HG03196 (cell line): Measurements from ENCODE around the gene MARCHF10.

Experiments used
- ATAC-seq: cut with Tn5 transposase; IDR thresholded peaks from one replicate; pipeline ENCODE4 v1.9.1; 2021; ENCODE audit not compliant: unreplicated experiment

Gene MARCHF10

DNA sequence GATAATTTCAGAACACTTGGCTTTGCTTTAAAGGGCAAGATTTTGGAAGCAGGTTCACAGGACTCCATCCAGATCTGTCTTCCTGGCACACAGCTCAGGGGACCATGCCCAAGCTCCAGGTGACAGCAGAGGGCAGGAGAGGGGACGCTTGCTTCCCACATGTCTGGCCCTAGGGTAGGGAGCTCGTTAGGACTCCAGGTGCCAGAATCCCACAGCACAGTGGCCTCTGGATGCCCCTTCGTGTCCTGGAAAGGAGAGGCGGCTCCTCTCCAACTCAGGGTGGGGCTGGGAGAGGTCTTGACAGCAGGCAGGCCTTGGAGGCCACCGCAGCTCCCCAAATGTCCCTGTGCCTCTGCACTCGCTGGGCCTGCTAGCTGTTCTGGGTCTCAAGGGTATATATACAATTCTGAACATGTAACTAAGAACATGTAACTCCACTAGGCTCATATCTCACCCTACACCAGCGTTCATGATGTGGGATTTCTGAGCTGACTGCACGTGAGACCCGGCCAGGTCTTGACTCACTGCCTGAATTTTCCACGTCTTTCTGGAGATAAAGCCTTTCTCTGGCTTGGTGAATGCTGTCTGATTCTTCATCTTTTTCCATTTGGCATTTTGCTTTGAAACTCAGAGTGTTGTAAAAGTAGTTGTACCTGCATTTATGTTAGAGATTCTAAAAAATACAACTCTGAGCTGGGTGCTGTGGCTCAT lies 52.8 kb downstream of the MARCHF10 start:
- ATAC-seq = no peak

DNA sequence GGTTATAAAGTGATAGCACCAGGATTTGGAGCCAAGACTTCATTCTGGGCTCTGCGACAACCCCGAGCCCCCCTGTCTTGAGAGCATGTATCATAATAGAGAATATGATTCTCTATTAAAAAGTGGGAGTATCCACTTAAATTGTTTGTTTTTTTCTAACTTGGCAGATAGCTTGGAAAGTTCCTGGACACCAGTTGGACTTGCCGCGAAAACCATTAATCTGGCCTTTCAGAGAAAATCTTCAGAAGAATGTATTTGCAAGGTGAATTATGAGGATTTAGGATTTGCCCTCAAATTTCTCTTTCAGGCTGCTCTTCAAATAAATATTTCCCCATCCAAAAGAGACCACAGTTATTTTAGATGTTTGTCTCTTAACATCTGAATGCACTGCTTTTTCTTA lies 53.5 kb downstream of the MARCHF10 start:
- no peak for ATAC-seq

DNA sequence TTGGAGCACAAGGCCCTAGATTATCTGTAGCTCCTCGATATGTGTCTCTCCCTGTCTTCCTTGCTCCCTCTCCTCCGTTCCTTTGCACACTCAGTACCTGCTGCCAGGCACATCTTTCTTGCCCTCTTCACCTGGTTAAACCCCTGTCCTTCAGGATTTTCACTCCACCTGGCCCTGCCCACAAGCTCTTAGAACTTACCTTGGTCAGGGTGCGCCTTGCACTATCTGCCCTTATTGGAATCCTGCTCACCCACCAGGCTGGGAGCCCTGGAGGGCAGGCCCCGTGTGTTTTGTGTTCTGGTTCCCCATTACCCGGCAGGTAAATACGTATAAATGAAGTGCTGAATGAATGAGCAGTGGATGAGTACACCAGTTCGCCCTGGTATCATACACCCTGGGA lies 54.6 kb downstream of the MARCHF10 start:
- ATAC-seq = no peak

DNA sequence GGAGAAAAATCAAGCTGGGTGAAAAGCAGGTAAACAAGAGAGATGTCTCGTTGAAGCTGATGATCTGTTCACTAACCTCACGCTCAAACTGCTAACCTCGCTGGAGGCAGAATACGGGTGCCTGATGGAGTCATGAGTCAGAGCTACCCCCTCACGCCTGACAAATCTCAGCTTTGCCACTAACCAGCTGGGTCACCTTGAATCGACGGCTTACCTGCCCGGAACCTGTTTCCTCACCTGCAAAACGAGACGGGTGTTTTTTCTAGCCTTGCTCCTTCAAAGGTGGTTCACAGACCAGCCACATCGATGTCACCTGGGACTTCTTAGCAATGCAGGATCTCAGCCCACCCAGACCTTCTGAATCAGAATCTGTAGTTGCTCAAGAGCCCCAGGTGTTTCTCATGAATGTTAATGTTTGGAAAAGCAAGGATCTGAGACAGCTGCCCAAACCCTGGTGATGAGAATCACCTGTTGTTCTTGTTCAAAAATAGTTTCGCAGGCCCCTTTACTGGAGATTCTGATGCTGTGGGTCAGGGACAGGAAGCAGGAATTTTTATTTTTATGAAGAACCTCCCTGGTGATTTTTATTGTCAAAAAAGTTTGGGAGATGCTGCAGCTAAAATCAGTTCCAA lies 56.9 kb downstream of the MARCHF10 start:
- no peak for ATAC-seq

DNA sequence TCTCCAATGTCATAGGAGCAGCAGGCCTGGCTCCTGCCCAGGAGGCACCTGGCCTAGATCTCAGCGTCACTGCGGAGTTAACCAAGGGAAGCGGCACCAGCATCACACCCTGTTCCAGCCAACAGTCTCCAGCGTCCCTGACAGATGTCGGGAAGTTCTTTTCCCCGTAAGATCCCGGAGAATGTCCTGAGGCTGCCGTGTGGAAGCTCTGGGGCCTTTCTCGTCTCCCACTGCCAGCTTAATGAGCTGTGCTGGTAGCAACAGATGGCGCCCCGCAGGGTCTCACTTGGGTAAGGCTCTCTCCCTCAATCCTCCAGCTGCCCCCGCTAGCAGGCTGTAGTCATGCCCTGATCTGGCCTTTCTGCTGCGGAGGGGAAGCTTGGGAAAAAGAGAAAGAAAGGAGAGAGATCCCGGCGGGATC lies 57.5 kb downstream of the MARCHF10 start:
- no peak for ATAC-seq

DNA sequence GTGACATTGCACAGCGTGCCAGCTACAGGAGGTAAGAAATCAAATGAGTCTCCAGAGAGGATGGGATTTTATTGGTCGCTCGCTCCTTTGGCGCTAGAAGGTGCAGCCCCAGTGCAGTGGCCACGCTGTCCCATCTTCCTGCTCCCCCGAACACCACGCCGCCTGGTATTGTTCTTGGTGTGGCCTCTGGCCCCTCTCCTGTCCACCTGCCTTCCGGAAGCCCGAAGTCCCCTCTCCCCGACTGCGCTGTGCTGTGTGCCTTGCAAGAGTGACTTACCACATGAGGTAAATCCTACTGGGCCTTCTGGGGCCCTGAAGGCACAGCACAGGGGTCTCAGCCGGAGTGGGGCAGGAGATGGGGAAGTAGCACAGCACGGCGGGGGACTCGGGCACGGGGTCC lies 58.2 kb downstream of the MARCHF10 start:
- no peak for ATAC-seq

DNA sequence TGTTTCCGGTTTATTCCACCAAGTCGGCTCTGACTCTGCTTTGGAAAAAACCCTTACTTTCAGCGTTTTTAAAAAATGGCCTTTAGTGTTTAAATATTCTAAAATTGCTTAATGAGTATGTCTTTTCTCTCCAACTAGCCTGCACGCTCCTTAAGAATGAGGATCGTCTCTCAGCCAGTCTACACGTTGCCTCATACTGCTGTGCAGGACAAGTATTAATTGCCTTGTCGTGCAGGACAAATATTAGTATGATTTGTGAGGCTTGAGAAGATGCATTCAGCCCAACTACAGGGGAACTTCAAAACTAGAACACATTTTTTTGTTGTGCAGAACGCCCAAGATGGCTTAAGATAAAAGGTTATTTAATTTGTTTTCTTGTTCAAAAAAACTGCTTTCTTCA lies 61.2 kb downstream of the MARCHF10 start:
- no peak for ATAC-seq

DNA sequence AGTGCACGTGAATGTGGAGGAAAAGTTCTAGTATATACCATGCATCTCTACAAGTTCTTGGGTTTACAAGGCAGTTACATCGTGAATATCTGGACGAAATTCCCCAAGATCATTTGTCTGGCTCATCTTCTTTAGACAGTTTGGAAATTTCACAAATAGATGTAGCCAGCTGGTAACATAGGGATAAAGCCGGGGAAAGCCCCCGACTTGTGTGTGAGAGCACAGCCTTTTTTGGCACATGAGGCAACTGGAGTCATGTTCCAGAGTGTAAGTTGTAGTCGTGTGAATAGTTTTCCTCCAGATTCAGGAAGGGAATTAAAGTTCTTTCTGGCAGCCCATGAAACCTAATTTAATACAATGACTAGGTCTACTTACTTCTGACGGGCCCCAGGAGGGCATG lies 62.3 kb downstream of the MARCHF10 start:
- no peak for ATAC-seq

DNA sequence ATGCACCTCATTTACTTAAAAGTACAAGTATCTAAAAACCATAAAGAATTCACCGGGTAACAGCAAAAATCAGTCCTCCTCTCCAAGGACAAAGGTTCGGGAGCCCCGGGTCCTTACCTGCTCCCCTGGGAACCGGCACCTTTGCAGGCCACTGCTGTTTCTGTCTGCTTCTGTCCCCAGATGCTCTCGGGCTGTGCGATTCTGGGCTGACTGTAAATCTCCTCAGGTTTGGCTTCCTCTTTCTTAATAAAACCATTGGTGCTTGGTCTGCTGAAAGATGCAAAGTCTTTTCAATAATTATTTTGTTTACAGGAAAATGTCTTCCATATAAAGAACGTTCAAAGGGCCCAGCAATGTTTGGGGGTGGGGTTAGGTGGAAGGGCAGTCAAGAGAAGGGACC lies 63.9 kb downstream of the MARCHF10 start:
- no peak for ATAC-seq

DNA sequence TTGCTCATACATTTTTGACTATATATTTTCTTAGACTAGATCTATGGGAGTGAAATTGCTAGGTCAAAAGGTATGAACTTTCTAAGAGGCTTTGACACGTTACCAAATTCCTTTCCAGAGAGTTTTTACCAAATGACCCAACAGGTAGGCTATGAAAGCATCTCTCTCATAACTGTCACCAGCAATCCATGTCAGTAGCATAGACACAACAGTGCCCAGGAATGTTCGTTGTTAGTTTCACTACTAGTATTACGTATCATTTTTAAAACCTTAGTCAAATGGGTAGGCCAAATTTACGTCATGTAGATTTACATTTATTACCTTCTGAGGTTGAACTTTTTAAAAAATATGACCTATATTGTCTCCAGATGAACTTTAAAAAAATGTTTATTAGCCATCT lies 66.8 kb downstream of the MARCHF10 start:
- ATAC-seq = no peak

DNA sequence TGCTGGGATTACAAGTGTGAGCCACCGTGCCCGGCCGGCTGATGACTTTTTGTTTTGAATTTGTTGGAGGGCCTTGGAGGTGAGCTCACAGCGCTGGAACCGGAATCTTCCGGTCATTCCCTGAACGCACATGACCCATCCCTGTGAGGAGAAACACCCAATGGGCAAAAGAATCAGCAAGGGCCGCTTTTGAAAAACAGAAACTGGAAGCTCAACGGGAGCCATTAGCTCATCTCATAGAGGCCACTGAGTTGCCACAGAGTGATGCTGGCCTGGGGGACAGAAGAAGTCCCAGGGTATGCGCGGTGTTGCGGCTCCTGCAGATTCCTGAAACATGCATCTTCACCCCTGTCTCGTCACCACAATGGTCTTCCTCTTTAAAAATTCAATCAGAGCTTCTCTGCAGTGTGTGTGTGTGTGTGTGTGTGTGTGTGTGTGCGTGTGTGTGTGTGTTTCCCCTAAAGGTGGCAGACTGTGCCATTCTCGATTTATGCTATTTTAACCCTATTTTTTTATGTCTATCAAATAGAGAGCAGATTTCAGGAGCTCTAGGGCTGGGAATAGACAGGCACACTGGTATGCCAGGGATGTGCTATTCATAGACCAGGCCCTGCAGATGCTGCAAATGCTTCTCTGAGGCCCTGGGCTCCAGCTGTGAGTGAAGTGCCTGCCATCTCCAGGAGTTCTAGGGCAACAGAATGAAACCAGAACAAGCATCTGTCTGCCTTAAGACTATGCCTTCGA lies 68.3 kb downstream of the MARCHF10 start:
- ATAC-seq = no peak

DNA sequence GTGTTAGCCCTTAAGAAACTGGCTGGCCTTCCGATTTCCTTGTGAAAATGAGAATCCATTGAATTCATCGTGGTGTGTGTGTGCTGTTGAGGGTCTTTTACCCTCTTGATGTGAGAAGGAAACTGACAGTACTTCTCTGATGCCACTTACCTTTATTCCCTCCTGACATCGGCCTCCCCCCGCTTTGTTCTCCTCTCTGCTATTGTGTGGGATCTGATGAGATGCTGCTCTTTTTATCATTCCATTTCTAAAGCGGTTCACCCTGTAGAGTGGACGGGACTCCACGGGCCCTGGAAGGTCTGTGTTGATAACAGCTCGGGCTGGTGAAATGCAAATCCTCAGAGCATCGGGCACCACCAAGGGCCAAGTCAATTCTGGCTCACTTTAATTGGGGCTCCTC lies 69.8 kb downstream of the MARCHF10 start:
- no peak for ATAC-seq

DNA sequence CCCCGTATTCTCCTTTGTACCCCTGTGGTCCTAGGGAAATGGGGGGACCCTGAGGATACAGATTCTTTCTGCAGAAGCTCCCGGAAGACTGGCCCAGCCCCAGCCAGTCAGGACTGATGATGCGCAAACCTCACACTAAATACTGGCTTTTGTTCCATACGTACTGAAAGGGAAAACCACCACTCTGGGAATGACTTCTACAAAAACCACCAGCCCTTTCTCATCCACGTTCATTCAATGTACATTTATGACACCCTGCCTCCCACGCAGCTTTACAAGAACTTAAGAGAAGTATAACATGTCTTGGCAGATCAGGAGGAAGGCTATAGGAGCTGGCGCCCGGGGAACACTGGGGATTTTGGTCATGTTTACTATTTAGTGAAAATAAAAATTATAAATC lies 70.6 kb downstream of the MARCHF10 start:
- ATAC-seq = no peak

DNA sequence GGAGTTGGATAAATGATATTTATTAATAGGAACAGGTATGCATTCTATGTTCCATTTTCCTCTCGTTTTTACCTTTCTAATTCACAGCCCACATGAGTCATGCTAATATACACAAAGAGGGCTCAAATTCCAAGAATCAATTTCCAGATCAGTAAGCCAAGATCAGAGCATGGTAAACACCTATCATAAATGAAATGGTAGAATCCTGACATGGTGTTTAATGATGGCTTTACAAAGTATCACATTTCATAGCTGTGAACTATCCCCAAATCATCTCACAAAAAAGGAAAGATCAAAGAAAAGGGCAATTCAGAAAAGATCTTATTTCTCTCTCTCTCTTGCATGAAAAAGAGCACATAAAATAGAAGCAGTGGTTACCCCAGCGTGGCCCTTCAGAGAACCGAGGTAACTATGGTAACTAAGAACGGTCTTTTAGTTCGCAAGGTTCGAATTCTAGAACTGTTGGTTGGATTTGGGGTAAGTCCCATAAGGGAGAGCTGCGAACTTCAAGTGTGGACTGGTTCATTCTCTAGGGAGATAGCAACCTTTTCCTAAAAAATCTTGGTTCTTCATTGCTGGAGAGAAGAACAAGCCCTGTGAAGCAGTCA lies 73.0 kb downstream of the MARCHF10 start:
- no peak for ATAC-seq

DNA sequence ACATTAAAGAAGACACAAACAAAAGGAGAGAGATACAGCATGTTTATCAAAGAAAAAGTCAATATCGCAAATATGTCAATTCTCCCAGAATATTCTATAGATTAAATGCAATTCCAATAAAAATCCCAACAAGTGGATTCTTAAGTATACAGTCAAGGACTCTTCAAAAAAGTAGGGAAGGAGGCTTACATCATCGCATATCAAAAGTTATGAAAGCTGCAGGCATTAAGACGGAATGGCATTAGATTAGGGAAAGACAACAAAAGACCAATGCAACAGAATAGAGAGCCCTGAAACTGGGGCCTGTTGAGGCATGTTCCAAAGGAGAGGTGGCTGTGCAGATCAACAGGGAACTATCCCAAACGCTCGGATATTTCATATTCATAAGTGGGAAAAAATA lies 76.0 kb downstream of the MARCHF10 start:
- ATAC-seq = no peak

DNA sequence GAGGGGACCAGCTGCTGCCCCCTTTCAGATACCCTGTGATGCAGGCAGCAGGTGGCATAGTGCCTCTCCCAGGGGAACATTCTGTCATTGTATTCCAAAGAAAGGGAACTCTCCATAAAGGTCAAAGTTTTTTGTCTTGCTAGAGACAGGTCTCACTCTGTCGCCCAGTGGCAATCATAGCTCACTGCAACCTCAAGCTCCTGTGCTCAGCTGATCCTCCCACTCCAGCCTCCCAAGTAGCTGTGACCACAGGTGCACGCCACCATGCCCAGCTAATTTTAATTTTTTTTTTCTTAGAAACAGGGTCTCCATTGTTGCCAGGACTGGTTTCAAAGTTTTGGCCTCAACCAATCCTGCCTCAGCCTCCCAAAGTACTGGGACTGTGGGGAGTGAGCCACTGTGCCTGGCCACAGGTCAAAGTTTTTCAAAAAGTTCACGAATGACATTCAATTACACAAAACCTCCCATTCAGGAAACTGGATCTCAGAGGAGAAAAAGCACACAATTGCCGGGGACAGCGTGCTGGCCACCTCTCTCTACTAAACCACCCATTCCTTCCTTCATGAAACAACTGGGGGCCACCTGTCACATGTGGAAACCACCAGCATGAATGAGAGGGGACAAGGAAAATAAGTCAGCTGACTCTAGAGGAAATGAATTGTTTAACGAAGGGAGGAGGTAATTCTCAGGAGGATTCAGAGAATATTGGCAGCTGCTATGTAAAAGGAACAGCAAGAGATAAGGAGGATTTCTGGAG lies 80.0 kb downstream of the MARCHF10 start:
- ATAC-seq = no peak

DNA sequence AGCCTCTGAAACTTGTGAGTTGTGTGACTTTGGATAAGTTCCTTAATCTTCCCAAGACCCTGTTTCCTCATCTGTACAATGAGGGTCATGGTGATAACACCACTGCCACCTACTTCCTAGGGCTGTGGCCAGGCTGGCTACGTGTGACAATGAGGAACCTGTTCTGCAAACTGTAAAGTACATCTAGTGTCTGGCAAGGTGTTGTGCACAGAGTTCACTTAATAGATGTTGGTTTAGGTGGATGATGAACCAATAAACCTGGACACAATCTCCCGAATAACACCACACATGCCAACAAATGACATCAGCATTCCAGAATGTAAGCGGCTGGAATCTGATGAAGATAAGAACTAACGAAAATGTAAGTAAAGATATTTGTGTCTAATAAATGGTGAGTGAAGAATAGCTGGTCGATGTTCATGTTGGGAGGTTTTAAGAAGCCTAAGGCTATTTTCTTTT lies 82.3 kb downstream of the MARCHF10 start:
- no peak for ATAC-seq

DNA sequence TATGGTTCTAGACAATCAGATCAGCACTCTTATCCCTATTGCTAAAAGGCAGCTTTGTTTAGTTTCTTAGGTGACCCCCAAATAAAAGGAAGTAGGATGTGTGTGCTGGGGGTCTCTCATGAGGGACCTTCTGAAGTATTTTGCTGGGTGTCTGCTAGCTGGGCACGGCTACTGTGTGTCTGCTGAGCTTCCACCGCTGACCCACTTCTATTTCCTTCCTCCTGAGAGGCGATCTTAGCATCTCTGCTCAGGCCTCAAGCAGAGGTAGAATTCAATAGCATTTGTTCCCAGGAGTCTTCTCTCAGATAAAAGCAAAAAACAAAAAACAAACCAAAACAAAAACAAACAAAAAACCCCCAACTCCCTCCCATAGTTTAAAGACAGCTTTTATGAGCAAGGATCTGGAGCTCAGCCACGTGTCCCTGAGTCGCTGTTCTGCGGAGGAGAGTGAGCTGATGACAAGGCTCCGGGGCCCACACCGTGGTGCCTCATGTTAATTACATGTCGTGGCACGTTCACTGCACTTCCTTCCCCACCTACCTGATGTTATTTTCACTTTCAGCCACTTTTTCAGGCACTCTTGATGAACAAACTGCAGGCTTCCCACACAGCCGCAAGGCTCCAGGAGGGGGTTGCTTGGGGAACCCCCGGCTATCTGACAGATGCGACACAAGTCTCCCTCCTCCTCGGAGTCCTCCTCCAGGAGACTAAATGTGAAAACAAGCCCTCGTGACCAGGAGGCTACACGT lies 83.5 kb downstream of the MARCHF10 start:
- peak; percentile 89 for ATAC-seq

DNA sequence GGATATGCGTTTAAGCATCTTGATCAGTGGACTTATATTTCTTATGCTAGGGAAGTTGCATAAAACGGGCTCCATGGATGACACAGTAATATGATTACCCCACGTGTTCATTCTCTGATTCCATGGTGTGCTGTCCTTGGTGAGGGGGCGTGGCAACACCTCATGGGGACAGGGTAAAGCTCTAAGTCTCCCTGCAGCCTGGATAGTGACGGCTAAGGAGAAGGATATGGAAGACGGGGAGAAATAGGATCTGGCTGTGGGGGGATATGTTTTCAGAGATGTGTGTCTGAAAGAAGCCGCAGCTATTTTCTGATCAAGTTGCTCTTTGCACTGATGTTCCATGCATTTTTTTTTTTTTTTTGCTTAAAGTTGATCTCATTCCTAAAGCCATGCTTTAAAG lies 84.3 kb downstream of the MARCHF10 start:
- no peak for ATAC-seq

DNA sequence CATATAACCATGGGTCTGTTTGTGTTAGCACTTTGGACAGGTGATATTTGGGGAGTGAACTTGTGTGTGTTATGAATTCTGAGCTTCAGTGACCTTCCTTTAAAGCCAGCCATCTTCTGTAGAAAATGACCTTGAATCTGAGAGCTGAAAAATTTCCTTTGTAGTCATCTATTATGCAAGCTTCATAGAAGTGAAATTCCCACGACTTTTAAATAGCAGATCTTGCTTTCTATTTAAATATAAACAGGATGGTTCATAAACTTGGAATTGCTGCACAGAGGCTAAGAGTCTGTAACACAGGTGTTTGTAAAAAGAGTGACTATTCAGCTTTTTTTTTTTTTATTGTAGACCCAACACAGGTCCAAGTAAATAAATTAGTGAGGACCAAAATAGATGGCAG lies 85.5 kb downstream of the MARCHF10 start:
- no peak for ATAC-seq
